HepG2 (cell line): Measurements from ENCODE around the gene FBXO11. TPM values are rescaled to one million over a fixed set of nuclear protein-coding genes. Genes with fewer than 3 reads are reported as not detected.

ENCODE experiments used
- AGO2 ChIP-seq: fragments of 200-400 bp; formaldehyde crosslinking; optimal IDR thresholded peaks from 2 replicates; pipeline ENCODE3; 2017; ENCODE audit warnings: mild to moderate bottlenecking, low read depth, low read length, moderate library complexity
- CBX1 ChIP-seq: IDR thresholded peaks from one replicate; pipeline ENCODE4 v1.6.1; 2016; ENCODE audit warnings: antibody characterized with exemption, low read depth
- FOXK2 ChIP-seq: fragments of 450-650 bp; IDR thresholded peaks from 2 replicates; pipeline ENCODE4 v1.6.1; 2016
- MNT ChIP-seq: fragments of 450-650 bp; IDR thresholded peaks from 2 replicates; pipeline ENCODE4 v1.6.1; 2016
- MTERF4 ChIP-seq: sonication (generic); formaldehyde crosslinking; IDR thresholded peaks from 2 replicates; pipeline ENCODE4 v1.8.0; 2023; ENCODE audit warnings: mild to moderate bottlenecking, missing genetic modification reagents
- PHF5A ChIP-seq: IDR thresholded peaks from one replicate; pipeline ENCODE4 v1.6.1; 2018; ENCODE audit warnings: low read depth, missing genetic modification reagents; ENCODE audit not compliant: unreplicated experiment
- POLR2AphosphoS5 ChIP-seq: IDR thresholded peaks from 2 replicates; pipeline ENCODE4 v1.6.1; 2012; ENCODE audit warnings: low read depth, low read length
- SMAD3 ChIP-seq: sonication (generic); formaldehyde crosslinking; IDR thresholded peaks from 2 replicates; pipeline ENCODE4 v1.4.0; 2020; ENCODE audit warnings: missing genetic modification reagents
- SNAPC4 ChIP-seq: sonication (generic); formaldehyde crosslinking; IDR thresholded peaks from 2 replicates; pipeline ENCODE4 v1.4.0; 2020; ENCODE audit warnings: mild to moderate bottlenecking, missing genetic modification reagents
- UBTF ChIP-seq: sonication (generic); formaldehyde crosslinking; IDR thresholded peaks from 2 replicates; pipeline ENCODE4 v1.4.0; 2020; ENCODE audit warnings: mild to moderate bottlenecking, missing genetic modification reagents
- ZBTB49 ChIP-seq: sonication (generic); formaldehyde crosslinking; IDR thresholded peaks from 2 replicates; pipeline ENCODE4 v1.4.0; 2020; ENCODE audit warnings: missing genetic modification reagents, borderline replicate concordance
- ZNF143 ChIP-seq: sonication (generic); formaldehyde crosslinking; IDR thresholded peaks from 2 replicates; pipeline ENCODE4 v1.4.0; 2020; ENCODE audit warnings: missing genetic modification reagents
- ZNF337 ChIP-seq: sonication (generic); formaldehyde crosslinking; IDR thresholded peaks from 2 replicates; pipeline ENCODE4 v1.5.1; 2020; ENCODE audit warnings: missing genetic modification reagents, low read depth, mild to moderate bottlenecking, borderline replicate concordance
- ZNF383 ChIP-seq: sonication (generic); formaldehyde crosslinking; IDR thresholded peaks from 2 replicates; pipeline ENCODE4 v1.4.0; 2020; ENCODE audit warnings: missing genetic modification reagents, mild to moderate bottlenecking, borderline replicate concordance
- ZNF550 ChIP-seq: sonication (generic); formaldehyde crosslinking; IDR thresholded peaks from 2 replicates; pipeline ENCODE4 v1.4.0; 2020; ENCODE audit warnings: mild to moderate bottlenecking, missing genetic modification reagents, borderline replicate concordance
- ZNF577 ChIP-seq: sonication (generic); formaldehyde crosslinking; IDR thresholded peaks from 2 replicates; pipeline ENCODE4 v1.4.0; 2020; ENCODE audit warnings: mild to moderate bottlenecking, low read depth, missing genetic modification reagents, borderline replicate concordance
- polyA plus RNA-seq, 8 experiments: library from polyadenylated mRNA; depleted of rRNA in 3 of 8; stranded (reverse) in 7 of 8; unstranded in 1 of 8; fragments of >200 nt; fragmentation: Illumina TruSeq in 4 of 8; extraction: Trizol in 4 of 8; gene quantifications; 2 replicates each; pipeline versions ENCODE4 v1.2.1 to v1.2.3, GENCODE V29; 2011 to 2016; ENCODE audit warnings: low read depth in 4 of 8, missing spikeins in 1 of 8, mixed read lengths in 1 of 8; ENCODE audit not compliant: insufficient read depth in 1 of 8
- total RNA-seq, 5 experiments: library from RNA; depleted of rRNA; stranded (reverse); fragments of >200 nt; fragmentation: Illumina TruSeq; extraction: Trizol; gene quantifications; 2 replicates each; pipeline ENCODE4 v1.2.3, GENCODE V29; 2016; ENCODE audit warnings: low read depth in 1 of 5

Gene FBXO11
- total and polyA plus RNA-seq, 2 of the 13 experiments (the other 11 are each of a cell fraction or from before 2014, with no cell fraction given) = 27.9 to 47.6 TPM

DNA sequence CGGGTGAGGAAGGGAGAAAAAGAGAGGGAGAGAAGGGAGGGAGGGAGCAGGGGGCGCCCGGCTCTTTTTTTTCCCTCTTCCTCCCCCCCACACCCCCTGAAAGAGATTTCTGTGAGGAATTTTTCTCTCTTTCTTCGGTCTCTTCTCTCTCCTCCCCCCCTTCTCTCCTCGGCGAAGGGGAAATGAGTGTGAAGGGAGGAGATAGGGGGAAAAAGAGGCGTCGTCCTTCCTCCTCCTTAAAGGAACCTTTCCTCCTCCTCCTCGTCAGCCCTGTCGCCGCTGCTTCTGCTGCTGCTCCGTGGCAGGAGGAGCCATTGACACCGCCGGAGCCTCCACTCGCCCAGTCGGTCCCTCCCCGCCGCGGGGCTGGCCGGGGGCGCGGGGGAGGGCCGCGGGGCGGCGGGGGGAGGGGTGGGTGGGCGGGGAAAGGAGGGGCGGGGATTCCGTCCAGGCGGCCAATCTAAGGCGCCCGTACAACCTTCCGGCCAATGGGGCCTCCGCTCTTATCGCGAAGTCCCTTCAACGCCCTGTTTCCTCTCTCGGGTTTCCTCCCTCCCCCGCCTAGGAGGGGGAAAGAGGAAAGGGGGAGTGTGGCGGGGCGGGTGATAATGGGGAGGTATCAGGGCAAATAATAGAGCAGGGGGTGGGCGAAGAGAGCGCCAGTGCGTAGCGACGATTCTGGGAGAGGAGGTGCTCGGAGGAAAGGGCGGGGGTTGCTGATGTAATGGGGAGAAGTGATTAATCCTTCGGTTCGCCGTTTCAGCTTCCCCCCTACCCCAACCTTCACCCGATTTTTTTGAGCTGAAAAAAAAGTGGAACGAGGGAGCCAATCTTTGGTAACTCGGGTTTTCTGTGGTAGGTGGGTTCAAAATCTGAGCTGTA, at the start of gene FBXO11 (continued):
- TF ChIP-seq MTERF4 (CRISPR knock-in tag) = no peak
- no peak for TF ChIP-seq ZNF143
- no peak for TF ChIP-seq MNT
- no peak for TF ChIP-seq ZBTB49 (CRISPR knock-in tag)
- peak; percentile 80; the same call in 1 of the 2 replicates for TF ChIP-seq SMAD3 (CRISPR knock-in tag)
- peak; percentile 45 for TF ChIP-seq CBX1
- no peak for TF ChIP-seq ZNF577 (CRISPR knock-in tag)
- TF ChIP-seq ZNF383 (CRISPR knock-in tag) = no peak
- no peak for TF ChIP-seq AGO2
- TF ChIP-seq SNAPC4 = peak; percentile 49; the same call in 1 of the 2 replicates
- TF ChIP-seq UBTF (CRISPR knock-in tag) = peak; percentile 30
- no peak for TF ChIP-seq ZNF337 (CRISPR knock-in tag)
- no peak for TF ChIP-seq PHF5A (CRISPR knock-in tag)
- TF ChIP-seq FOXK2 = no peak
- peak; percentile 89 for TF ChIP-seq POLR2AphosphoS5
- no peak for TF ChIP-seq ZNF550
